NCI-H1694 treated with DMSO at 0.1 percent for 48 hours (cell line): ENCODE measurements around the gene ORMDL2.
A peak's percentile ranks its signal among the peaks of the same experiment; 100 is the strongest.

Source experiments
- DNase-seq: peaks from one replicate; lab custom pipeline; 2025; lab: John Stamatoyannopoulos, UW

ORMDL2 gene, protein sequence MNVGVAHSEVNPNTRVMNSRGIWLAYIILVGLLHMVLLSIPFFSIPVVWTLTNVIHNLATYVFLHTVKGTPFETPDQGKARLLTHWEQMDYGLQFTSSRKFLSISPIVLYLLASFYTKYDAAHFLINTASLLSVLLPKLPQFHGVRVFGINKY

DNA sequence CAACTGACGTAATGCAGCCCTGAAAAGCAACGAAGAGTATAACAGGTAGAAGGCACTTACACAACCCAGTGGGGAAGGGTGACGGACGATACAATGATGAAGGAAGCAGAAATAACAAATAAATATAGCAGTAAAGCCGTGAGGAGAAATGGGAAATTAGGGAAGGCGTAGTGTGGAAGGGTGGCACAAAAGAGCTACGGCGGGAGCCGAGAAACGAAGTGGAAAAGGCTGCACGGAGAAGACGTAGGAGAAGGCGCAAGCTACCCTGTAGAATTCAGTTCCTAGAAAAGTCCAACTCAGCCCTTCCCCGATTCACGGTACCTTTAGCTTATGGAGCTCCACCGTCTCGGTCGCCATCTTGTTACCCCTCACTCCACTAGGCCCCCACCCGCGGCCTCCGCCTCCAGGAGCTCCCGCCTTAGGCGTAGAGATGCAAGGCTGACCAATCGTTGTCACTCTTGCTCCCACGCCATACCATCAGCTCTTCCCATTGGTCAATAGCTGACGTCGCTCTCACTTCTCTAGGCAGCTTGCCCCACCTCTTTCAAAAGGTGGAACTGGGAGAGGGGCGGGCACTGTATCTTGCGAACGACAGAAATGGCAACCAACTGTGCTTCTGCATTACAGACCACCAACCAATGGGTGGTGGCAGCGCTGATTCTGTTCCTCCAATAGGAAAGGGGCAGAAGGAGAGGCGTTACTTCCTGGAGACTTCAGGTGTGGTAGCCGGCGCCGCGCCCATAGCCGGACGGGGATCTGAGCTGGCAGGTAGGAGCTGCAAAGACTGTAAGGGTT, at the start of gene ORMDL2, which contains the start of gene SARNP:
Gene ORMDL2 (plus strand): TSS at position 697 of the 795 bp plus-strand sequence. CDS start 959 bp downstream, outside the sequence.
Gene SARNP (minus strand): TSS at position 380 of the 795 bp plus-strand sequence. CDS start 23 bp downstream, at position 357.
- DNase-seq = peak; percentile 99

DNA sequence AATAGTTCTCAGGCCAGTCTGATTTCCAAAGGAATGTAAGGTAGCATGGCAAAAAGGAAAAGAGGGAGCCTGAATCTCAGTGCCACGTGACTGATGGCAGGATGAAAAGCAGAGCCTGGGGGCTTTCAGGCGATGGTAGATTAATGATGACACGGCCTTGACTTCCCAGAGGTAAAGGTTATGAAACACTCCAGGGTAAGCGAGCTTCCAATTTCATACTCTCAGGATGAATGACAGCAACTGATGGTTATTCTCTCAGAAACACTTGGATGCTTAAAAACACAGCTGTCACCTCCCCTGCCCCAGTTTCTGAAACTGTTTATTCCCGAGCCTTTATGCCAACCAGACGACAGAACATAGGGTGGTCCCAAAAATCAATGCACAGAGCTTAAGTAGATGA, 46.1 kb upstream of the ORMDL2 start:
- peak; percentile 42 for DNase-seq

DNA sequence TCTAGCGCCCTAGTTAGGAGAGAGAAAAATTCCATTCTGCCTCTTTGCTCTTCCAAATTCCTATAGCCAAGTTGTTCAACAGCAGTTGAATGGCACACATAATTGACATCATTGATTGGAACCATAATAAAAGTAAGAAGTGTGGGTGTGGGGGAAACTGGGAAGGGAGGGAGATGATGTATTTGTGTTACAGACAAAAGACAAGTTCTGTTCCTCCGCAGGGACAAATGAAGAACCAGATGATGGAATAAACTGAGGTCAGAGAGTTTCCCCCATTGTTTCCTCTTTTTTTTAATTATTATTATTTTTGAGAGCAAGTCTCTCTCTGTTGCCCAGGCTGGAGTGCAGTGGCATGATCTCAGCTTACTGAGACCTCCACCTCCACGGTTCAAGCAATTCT, 40.0 kb upstream of the ORMDL2 start:
- no peak for DNase-seq

DNA sequence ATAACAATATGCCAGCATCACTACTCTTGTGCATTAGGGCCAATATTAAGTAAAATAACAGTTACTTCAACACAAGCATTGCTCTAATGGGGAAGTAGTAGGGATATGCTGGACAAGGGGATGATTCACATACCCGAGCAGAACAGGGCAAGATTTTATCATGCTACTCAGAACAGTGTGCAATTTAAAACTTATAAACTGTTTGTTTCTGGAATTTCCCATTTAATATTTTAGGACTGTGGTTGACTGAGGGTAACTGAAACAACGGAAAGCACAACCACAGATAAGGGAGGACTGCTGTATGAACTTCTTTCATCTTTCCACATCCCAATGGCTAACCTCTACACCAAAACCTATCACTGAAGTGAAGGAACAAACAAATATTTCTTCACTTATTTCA, 37.2 kb upstream of the ORMDL2 start:
- DNase-seq = no peak

DNA sequence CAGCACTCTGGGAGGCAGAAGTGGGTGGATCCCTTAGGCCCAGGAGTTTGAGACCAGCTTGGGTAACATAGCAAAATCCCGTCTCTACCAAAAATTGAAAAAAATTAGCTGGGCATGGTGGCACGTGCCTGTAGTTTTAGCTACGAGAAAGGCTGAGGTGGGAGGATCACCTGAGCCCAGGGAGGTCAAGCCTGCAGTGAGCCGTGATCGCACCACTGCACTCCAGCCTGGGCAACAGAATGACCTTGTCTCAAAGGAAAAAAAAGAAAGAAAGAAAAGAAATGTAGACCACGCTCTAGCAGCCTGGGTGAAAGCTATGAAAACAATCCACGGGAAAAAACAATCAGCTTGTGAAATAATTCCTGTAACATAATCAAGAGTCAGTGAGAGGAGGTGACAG, 29.3 kb upstream of the ORMDL2 start:
- no peak for DNase-seq

DNA sequence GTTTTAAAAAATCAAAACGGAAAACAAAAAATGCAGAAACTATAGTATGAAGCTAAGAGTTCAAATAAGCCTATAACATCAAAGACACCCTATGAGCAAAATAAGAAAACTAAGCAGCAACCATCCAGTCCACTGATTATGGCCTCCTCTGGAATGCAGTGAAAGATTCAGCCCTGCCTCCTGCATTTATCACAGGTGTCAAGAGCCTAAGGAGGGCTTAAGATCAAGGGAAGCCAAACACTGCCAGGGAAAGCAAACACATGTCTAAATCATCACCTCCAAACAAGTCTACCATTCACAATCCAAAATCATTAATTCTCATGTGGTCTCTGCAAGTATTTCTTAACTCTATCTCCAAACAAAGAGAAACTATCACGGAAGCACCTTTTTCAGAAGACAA, 28.7 kb upstream of the ORMDL2 start:
- DNase-seq = no peak

DNA sequence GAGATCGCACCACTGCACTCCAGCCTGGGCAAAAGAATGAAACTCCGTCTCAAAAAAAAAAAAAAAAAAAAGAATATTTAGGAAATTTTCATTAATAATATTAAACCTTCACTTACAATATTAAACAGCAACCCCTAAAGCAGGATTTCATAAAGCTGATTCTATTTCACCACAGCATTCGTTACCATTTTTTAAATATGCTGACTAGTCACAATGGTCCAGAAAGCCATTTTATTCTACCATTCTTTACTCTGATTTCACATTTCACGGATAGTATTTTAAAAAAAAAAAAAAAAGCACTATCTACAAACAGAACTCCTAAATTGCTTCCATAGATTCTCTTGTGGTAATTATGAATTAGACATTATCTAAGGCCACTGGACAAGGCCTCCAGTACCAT, 27.9 kb upstream of the ORMDL2 start:
- no peak for DNase-seq

DNA sequence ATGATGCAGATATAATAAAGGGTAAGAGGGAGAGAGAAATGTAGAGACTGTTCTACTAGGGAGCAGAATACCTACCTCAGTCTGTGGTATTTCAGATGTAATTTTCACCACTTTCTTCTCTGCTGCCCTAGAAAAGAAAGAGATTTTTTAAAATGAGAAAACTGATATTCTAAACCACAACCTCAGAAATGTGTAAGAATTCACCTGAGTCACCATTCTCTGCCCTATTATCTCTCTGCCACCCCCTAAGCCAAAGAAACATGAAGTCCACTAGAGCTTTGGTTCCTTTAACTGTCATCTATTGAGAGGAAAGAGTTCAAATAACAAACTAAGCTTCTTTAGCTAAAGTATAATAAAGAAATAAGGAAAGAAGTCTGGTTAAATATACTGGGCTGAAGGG, 21.9 kb upstream of the ORMDL2 start:
- DNase-seq = no peak

DNA sequence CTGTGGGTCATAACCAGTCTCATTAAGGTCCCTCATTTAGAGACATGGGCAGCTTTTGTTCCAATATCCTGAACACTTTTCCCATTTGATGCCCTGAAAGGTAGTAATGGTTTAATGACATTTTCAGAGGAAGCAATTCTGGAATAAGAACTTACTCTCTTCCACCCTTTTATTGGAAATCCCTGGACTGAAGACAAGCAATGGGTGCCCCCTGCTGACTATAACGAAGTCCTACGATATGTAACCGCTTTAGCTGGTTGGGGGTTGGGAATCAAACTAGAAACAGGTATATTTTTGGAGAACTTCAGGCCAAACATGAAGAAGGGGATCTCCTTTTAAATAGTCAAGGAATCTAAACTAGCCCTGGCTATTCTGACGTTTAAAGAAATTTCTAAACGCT, 20.8 kb upstream of the ORMDL2 start:
- peak; percentile 35 for DNase-seq

DNA sequence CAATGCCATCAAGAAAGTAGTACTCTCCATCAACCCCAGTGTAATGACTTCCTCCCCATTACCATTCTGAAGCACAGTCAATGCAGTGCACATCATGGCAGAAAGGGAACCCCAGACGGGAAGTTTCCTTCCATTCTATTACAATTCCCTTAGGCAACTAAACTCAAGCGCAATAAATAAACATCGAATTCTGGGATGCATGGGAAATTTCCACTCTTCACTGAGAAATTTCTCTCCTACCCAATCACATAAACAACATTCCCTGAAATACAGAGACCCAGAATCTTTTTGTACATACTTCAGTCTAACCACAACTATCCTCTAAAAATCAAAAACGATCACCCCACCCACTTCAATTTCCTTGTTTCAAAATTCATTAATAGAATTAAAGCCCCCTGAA, 20.3 kb upstream of the ORMDL2 start:
- no peak for DNase-seq

DNA sequence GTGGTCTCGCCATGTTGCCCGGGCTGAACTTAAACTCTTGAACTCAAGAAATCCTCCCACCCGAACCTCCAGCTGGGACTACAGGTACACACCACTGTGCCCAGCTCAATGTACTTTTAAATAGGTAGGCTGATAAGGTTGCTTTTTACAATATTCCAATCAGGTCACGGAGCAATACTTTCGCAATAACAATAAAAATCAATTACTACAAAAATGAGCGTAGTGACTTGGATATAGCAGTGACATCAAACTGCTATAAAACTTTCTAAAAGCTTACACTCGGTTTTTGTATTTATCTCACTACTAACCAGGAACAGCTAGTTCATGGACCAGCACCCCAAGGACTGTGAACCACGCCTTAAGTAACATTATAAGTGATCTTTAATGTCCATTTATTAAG, 10.9 kb upstream of the ORMDL2 start:
- DNase-seq = no peak

DNA sequence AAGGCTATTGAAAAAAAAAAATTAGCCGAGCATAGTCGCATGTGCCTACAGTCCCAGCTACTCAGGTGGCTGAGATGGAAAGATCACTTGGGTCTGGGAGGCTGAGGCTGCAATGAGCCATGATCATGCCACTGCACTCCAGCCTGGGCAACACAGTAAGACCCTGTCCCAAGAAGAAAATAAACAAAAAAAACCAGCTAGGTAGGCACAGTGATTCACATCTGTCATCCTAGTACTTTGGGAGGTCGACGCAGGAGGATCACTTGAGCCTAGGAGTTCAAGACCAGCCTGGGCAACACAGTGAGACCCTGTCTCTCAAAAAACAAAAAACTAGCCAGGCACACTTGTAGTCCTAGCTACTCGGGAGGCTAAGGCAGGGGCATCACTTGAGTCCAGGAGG, 8.6 kb upstream of the ORMDL2 start:
- DNase-seq = no peak

DNA sequence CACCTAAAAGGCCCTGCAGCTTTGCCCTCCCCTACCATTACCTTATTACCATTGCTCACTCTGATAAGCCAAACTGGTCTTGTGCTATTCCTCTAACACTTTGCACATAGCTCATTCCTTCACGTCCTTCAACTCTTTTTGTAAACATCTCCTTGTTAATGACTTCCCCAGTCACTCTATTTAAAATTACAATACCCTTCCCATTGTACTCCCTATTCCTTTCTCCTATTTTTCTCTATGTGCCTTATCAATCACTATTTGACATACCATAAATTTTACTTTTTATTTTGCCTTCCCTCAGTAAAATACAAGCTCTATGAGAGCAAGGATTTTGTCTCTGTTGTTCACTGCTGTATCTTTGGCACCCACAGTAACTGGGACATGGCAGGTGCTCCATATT, 5.8 kb upstream of the ORMDL2 start:
- DNase-seq = no peak

DNA sequence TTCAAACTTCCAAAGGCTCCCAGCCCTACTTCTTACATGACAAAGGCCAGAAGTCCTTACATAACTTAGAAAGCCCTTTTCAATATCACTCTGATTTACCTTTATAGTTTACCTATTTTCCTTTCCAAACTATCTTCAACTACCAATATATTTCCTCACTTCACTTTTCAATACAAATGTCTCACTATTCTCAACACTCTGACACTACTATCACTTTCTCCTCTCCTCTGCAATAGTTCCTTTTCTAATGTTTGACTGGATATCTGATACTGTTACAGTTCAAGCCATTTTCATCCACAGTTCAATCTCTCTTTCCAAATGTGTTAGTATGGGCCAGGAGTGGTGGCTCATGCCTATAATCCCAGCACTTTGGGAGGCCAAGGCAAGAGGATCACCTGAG, 3.6 kb upstream of the ORMDL2 start:
- no peak for DNase-seq

DNA sequence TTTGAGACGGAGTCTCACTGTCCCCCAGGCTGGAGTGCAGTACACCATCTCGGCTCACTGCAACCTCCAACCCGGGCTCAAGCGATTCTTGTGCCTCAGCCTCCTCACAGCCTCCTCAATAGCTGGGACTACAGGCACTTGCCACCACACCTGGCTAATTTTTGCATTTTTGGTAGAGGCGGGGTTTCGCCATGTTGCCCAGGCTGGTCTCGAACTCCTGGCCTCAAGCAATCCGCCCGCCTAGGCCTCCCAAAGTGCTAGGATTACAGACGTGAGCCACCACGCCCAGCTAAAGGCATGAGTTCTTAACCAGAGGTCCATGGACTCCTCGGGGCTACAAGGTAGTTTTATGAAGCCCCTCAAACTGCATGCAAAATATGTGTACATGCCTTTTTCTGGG, 2.4 kb upstream of the ORMDL2 start:
- no peak for DNase-seq

DNA sequence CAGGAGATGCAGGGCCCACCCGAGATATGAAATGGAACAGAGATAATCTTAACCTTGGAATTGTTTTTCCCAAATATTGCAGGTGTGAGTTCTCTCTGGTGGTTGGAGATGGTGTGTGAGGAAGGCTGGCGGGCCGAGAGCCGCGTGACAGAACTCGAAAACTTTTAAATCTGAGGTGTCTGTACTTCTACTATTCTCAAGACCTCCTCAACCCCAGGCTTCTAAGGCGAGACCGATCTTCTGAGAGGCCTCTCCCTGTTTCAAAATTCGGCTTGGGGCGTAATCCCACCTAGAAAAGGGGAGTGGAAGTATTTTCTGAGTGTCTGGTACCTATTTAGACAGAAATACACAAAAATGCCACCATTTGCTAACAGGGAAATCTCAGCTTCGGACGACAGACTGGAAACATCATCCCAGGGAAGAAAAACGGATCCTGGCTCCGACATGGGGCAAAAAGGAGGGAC, 928 bp upstream of the ORMDL2 start:
- DNase-seq = no peak

DNA sequence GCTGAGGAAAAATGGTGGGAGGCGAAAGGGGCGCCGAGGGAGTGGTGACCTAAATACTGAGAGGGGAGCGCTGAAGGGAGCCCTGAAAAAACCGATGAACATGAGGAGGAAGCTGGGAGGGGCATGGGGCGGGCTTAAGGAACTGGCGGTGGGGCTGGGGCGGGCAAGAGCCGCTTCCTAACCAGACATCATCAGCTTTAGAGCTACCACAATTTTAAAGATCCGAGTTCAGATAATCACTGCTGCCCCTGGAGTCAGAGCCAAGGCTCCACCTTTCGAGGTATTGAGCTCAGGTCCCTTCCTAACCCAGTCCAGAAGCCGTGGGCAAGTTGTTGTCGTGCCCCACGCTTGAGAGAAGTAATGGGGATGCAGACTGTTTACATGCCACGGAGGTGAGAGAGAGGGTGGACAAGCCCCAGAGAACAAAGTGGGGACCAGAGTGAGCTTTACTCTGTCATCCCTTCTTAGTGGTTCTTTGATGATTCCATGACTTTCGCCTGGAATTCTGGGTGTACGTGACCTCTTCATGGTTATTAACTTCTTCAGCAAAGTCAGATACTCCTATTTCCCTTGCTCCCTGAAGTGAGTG, 393 bp downstream of the ORMDL2 start:
- no peak for DNase-seq

DNA sequence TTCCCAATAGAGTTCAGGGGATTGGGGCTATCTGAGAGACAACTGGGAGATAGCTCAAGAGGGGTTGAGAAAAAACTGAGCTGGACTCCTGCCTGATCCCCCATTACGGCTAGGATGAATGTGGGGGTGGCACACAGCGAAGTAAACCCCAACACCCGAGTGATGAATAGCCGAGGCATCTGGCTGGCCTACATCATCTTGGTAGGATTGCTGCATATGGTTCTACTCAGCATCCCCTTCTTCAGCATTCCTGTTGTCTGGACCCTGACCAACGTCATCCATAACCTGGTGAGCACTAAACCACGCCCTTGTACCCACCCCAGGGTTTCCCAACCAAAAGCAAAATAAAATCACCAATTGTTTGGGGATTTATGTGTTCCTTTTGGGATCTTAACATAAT, 1.0 kb downstream of the ORMDL2 start:
- DNase-seq = no peak

DNA sequence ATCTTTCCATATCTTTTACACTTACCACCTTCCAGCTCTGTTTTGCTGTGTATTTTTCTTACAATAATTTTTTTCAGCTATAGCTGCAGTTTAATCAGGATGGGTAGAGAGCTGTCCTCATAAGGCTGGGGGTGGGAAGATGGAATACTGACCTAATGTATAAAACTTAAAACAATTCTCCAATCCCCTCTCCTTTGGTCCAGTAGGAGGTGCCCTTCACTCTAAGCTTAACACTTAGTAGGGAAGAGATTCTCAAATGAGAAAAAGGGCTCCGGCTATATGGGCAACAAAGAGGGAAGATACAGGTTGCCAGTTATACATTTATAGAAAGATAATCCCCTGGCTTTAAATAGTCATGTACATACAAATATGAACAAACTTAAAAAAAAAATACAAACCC, 2.8 kb downstream of the ORMDL2 start:
- no peak for DNase-seq

DNA sequence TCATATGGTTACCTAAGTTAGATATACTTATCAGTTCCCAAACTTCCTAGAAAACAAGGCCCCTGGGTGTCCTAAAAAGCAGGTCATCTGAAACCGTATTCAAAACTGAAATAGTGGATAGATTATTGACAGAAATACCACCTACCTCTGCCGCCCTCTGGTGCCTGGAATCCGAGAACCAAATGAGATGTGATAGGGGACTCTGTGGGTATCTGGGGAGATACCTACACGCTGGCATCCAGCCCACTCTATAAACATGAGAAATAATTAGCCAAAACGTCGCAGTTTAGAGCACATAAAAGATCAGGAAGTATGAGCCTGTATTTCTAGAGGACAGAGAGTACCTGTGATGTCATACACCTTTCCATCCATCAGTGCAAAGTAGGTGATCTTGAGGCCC, 4.4 kb downstream of the ORMDL2 start:
- DNase-seq = no peak

DNA sequence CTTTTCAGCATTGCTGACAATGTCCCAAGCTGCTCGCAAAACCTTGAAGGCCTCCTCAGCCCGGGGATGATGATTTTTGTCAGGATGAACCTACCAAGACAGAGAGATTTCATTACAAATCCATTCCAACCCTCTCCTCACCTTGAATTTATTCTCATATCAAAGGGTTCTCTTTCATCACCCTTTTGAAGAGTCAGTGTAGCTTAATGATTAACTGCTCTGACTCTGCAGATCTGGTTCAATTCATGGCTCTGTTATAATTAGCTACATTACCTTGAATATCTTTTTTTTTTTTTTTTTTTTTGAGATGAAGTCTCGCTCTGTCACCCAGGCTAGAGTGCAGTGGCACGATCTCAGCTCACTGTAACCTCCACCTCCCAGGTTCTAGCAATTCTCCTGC, 5.6 kb downstream of the ORMDL2 start:
- no peak for DNase-seq

DNA sequence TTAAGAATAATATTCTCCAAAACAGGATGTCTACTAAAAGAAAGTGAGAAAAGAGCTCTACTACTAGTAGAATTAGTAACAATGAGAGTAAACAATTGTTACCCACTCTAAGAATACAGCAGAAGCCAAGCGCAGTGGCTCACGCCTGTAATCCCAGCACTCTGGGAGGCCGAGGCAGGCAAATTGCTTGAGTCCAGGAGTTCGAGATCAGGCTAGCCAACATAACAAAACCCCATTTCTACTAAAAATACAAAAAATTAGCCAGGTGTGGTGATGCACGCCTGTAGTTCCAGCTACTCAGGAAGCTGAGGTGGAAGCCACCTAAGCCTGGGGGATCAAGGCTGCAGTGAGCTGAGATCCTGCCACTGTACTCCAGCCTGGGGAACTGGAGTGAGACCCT, 6.9 kb downstream of the ORMDL2 start:
- no peak for DNase-seq

DNA sequence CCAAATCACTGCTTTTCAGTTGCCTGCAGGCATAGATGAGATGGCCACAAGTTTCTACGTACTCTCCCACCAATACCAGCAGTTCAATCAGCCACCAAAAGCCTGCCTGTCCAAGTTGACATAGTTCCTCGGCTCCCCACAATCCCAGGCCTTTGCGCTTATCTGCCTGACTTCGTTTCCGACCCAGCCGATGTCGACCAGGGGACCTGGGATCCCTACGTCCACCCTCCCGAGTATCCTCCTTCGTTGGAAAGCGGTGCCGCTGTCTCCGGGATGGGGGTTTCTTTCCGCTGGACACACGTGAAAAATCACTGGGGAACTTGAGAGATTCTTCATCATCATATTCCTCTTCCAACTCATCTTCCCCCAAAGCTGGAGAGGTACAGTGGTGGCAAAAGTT, 10.0 kb downstream of the ORMDL2 start:
- no peak for DNase-seq
